Measurements from ENCODE around the gene LMX1A.

LMX1A gene

GRCh38 chr1:165364568-165365133 is 8.1 kb upstream of the LMX1A start:
- Histone ChIP-seq H3K27ac (ENCODE audit: low read length, poor library complexity, severe bottlenecking) (no peak overlapping the region), H2AK5ac (ENCODE audit: low read length, severe bottlenecking) (no peak overlapping the region), H4K8ac (ENCODE audit: low read length) (no peak overlapping the region), H4K91ac (ENCODE audit: low read length) (no peak overlapping the region), H3K4ac (ENCODE audit: low read depth in 1 of 2, low read length in 2 of 2) (no peak overlapping the region), H2BK12ac (ENCODE audit: low read length in 2 of 2) (no peak overlapping the region), H2BK5ac (ENCODE audit: low read depth, low read length, poor library complexity, severe bottlenecking) (no peak overlapping the region), H3K4me2 (ENCODE audit: low read length, poor library complexity, severe bottlenecking) (no peak overlapping the region), H3K36me3 (ENCODE audit: control insufficient read depth in 1 of 2, insufficient read depth in 2 of 2, low read depth in 1 of 2, low read length in 2 of 2) (no peaks in the 10 kb centered on the region), H3K4me1 (ENCODE audit: control insufficient read depth, insufficient read depth, low read depth, low read length) (no peaks in the 10 kb centered on the region), H3K14ac (ENCODE audit: low read length in 2 of 2) (no peak overlapping the region), H2BK15ac (ENCODE audit: low read depth, poor library complexity, severe bottlenecking) (no peak overlapping the region), H3K79me1 (replicated peaks; ENCODE audit: low read length, poor library complexity, severe bottlenecking) (no peaks in the 10 kb centered on the region), H3K18ac (ENCODE audit: low read depth in 1 of 2, low read length in 2 of 2) (no peak overlapping the region), H3K23ac (ENCODE audit: low read length in 2 of 2) (no peak overlapping the region), H3K27me3 (ENCODE audit: control insufficient read depth in 1 of 2, insufficient read depth in 1 of 2, low read length in 2 of 2) (peaks cover 24 to 53% of the 10 kb centered on the region in 2 experiments), H3K9me3 (ENCODE audit: control insufficient read depth, low read length) (no peaks in the 10 kb centered on the region), H2BK120ac (ENCODE audit: low read depth, low read length) (no peak overlapping the region), H3K4me3 (ENCODE audit: insufficient read depth in 1 of 2, low read depth in 1 of 2, low read length in 2 of 2) (peak overlapping the region in 1 of 2 experiments; percentile 19), H2AFZ (ENCODE audit: low read depth, low read length) (no peak overlapping the region), H3K9ac (ENCODE audit: low read length) (no peak overlapping the region)
- WGBS: 61% methylated on average over 6 of the region's 6 CpGs
- no peak for DNase-seq

GRCh38 chr1:165356876-165357275 is 361 bp upstream of the LMX1A start:
- Histone ChIP-seq H3K4ac (ENCODE audit: low read depth in 1 of 2, low read length in 2 of 2) (no peak overlapping the region), H3K4me1 (ENCODE audit: control insufficient read depth, insufficient read depth, low read depth, low read length) (peaks cover 16% of the 10 kb centered on the region), H3K9ac (ENCODE audit: low read length) (no peak overlapping the region), H2AK5ac (ENCODE audit: low read length, severe bottlenecking) (no peak overlapping the region), H3K9me3 (ENCODE audit: control insufficient read depth, low read length) (no peaks in the 10 kb centered on the region), H3K14ac (ENCODE audit: low read length in 2 of 2) (no peak overlapping the region), H2BK120ac (ENCODE audit: low read depth, low read length) (no peak overlapping the region), H3K18ac (ENCODE audit: low read depth in 1 of 2, low read length in 2 of 2) (no peak overlapping the region), H4K8ac (ENCODE audit: low read length) (no peak overlapping the region), H3K4me3 (ENCODE audit: insufficient read depth in 1 of 2, low read depth in 1 of 2, low read length in 2 of 2) (peak overlapping the region in 1 of 2 experiments; percentile 73), H2BK5ac (ENCODE audit: low read depth, low read length, poor library complexity, severe bottlenecking) (no peak overlapping the region), H3K36me3 (ENCODE audit: control insufficient read depth in 1 of 2, insufficient read depth in 2 of 2, low read depth in 1 of 2, low read length in 2 of 2) (no peaks in the 10 kb centered on the region), H3K27ac (ENCODE audit: low read length, poor library complexity, severe bottlenecking) (no peak overlapping the region), H4K91ac (ENCODE audit: low read length) (no peak overlapping the region), H3K4me2 (ENCODE audit: low read length, poor library complexity, severe bottlenecking) (no peak overlapping the region), H2BK15ac (ENCODE audit: low read depth, poor library complexity, severe bottlenecking) (no peak overlapping the region), H3K27me3 (ENCODE audit: control insufficient read depth in 1 of 2, insufficient read depth in 1 of 2, low read length in 2 of 2) (peaks cover 63 to 79% of the 10 kb centered on the region in 2 experiments), H3K23ac (ENCODE audit: low read length in 2 of 2) (no peak overlapping the region), H2BK12ac (ENCODE audit: low read length in 2 of 2) (no peak overlapping the region), H2AFZ (ENCODE audit: low read depth, low read length) (no peak overlapping the region), H3K79me1 (replicated peaks; ENCODE audit: low read length, poor library complexity, severe bottlenecking) (no peaks in the 10 kb centered on the region)
- 9% methylated on average over 25 of the region's 25 CpGs for WGBS
- DNase-seq: no peak

GRCh38 chr1:165355139-165355976 is 1.2 kb downstream of the LMX1A start:
- DNase-seq: no peak
- no peaks in the 10 kb centered on the region for H3K36me3 ChIP-seq (ENCODE audit: control insufficient read depth in 1 of 2, insufficient read depth in 2 of 2, low read depth in 1 of 2, low read length in 2 of 2)
- H3K23ac ChIP-seq (ENCODE audit: low read length in 2 of 2): no peak overlapping the region
- H2AK5ac ChIP-seq (ENCODE audit: low read length, severe bottlenecking): no peak overlapping the region
- no peak overlapping the region for H4K91ac ChIP-seq (ENCODE audit: low read length)
- no peak overlapping the region for H2AFZ ChIP-seq (ENCODE audit: low read depth, low read length)
- no peak overlapping the region for H3K14ac ChIP-seq (ENCODE audit: low read length in 2 of 2)
- under 1% methylated on average over 42 of the region's 53 CpGs for WGBS
- H3K4me3 ChIP-seq (ENCODE audit: insufficient read depth in 1 of 2, low read depth in 1 of 2, low read length in 2 of 2): peak overlapping the region in 1 of 2 experiments; percentile 73
- H3K4ac ChIP-seq (ENCODE audit: low read depth in 1 of 2, low read length in 2 of 2): no peak overlapping the region
- H2BK12ac ChIP-seq (ENCODE audit: low read length in 2 of 2): no peak overlapping the region
- H2BK120ac ChIP-seq (ENCODE audit: low read depth, low read length): no peak overlapping the region
- peaks cover 16% of the 10 kb centered on the region for H3K4me1 ChIP-seq (ENCODE audit: control insufficient read depth, insufficient read depth, low read depth, low read length)
- H4K8ac ChIP-seq (ENCODE audit: low read length): no peak overlapping the region
- peaks cover 52 to 86% of the 10 kb centered on the region in 2 experiments for H3K27me3 ChIP-seq (ENCODE audit: control insufficient read depth in 1 of 2, insufficient read depth in 1 of 2, low read length in 2 of 2)
- H2BK15ac ChIP-seq (ENCODE audit: low read depth, poor library complexity, severe bottlenecking): no peak overlapping the region
- H3K79me1 ChIP-seq (replicated peaks; ENCODE audit: low read length, poor library complexity, severe bottlenecking): no peaks in the 10 kb centered on the region
- no peaks in the 10 kb centered on the region for H3K9me3 ChIP-seq (ENCODE audit: control insufficient read depth, low read length)
- no peak overlapping the region for H3K18ac ChIP-seq (ENCODE audit: low read depth in 1 of 2, low read length in 2 of 2)
- H3K4me2 ChIP-seq (ENCODE audit: low read length, poor library complexity, severe bottlenecking): no peak overlapping the region
- no peak overlapping the region for H3K27ac ChIP-seq (ENCODE audit: low read length, poor library complexity, severe bottlenecking)
- H2BK5ac ChIP-seq (ENCODE audit: low read depth, low read length, poor library complexity, severe bottlenecking): no peak overlapping the region
- no peak overlapping the region for H3K9ac ChIP-seq (ENCODE audit: low read length)

- Histone ChIP-seq H3K27me3 (ENCODE audit: control insufficient read depth in 1 of 2, insufficient read depth in 1 of 2, low read length in 2 of 2) (peaks cover 46 to 89% of the 10 kb centered on the region in 2 experiments), H3K14ac (ENCODE audit: low read length in 2 of 2) (no peak overlapping the region), H2AFZ (ENCODE audit: low read depth, low read length) (no peak overlapping the region), H3K4ac (ENCODE audit: low read depth in 1 of 2, low read length in 2 of 2) (no peak overlapping the region), H3K4me2 (ENCODE audit: low read length, poor library complexity, severe bottlenecking) (no peak overlapping the region), H3K4me1 (ENCODE audit: control insufficient read depth, insufficient read depth, low read depth, low read length) (peaks cover 16% of the 10 kb centered on the region), H3K36me3 (ENCODE audit: control insufficient read depth in 1 of 2, insufficient read depth in 2 of 2, low read depth in 1 of 2, low read length in 2 of 2) (no peaks in the 10 kb centered on the region), H3K79me1 (replicated peaks; ENCODE audit: low read length, poor library complexity, severe bottlenecking) (no peaks in the 10 kb centered on the region), H2BK12ac (ENCODE audit: low read length in 2 of 2) (no peak overlapping the region), H2BK120ac (ENCODE audit: low read depth, low read length) (no peak overlapping the region), H2BK5ac (ENCODE audit: low read depth, low read length, poor library complexity, severe bottlenecking) (no peak overlapping the region), H3K9me3 (ENCODE audit: control insufficient read depth, low read length) (no peaks in the 10 kb centered on the region), H4K8ac (ENCODE audit: low read length) (no peak overlapping the region), H3K9ac (ENCODE audit: low read length) (no peak overlapping the region), H2BK15ac (ENCODE audit: low read depth, poor library complexity, severe bottlenecking) (no peak overlapping the region), H2AK5ac (ENCODE audit: low read length, severe bottlenecking) (no peak overlapping the region), H4K91ac (ENCODE audit: low read length) (no peak overlapping the region), H3K18ac (ENCODE audit: low read depth in 1 of 2, low read length in 2 of 2) (no peak overlapping the region), H3K27ac (ENCODE audit: low read length, poor library complexity, severe bottlenecking) (no peak overlapping the region), H3K4me3 (ENCODE audit: insufficient read depth in 1 of 2, low read depth in 1 of 2, low read length in 2 of 2) (no peak overlapping the region), H3K23ac (ENCODE audit: low read length in 2 of 2) (no peak overlapping the region)
- no peak for DNase-seq
- WGBS: 4% methylated on average over 20 of the region's 22 CpGs
These were observed 1.8 kb downstream of the LMX1A start for GRCh38 chr1:165354739-165355138.

Data from mesenchymal stem cell (in vitro differentiated cells and primary cell).